ENCODE results near the gene R3HDML. TPM values are rescaled to one million over a fixed set of nuclear protein-coding genes. Genes with fewer than 3 reads are reported as not detected.

R3HDML gene
- total RNA-seq, 1 donor from 2014 or later = not detected

GRCh38 chr20:44301285-44301684 is 35.6 kb upstream of the R3HDML start:
- Histone ChIP-seq H3K9me3 (ENCODE audit: low read depth) (no peaks in the 10 kb centered on the region), H3K27me3 (no peaks in the 10 kb centered on the region), H3K27ac (no peak overlapping the region), H3K9ac (no peak overlapping the region), H3K4me2 (no peak overlapping the region), H3K79me2 (ENCODE audit: low read depth) (no peaks in the 10 kb centered on the region), H3K36me3 (no peaks in the 10 kb centered on the region), H4K20me1 (ENCODE audit: low read depth) (no peaks in the 10 kb centered on the region), H3F3A (ENCODE audit: low read depth) (no peaks in the 10 kb centered on the region), H2AFZ (replicated peaks) (no peak overlapping the region), H3K4me3 (no peak overlapping the region), H3K4me1 (no peaks in the 10 kb centered on the region)
- Mint-ChIP-seq H3K27me3 (ENCODE audit: insufficient read depth, low read depth) (peaks cover 6% of the 10 kb centered on the region), H3K27ac (no peak overlapping the region), H3K9me3 (no peaks in the 10 kb centered on the region), H3K4me3 (no peak overlapping the region), H3K36me3 (no peaks in the 10 kb centered on the region), H3K4me1 (no peaks in the 10 kb centered on the region)
- TF ChIP-seq EZH2phosphoT487 (IDR thresholded peaks at IDR 0.05) = no peak
- TF ChIP-seq, protein P1, sequence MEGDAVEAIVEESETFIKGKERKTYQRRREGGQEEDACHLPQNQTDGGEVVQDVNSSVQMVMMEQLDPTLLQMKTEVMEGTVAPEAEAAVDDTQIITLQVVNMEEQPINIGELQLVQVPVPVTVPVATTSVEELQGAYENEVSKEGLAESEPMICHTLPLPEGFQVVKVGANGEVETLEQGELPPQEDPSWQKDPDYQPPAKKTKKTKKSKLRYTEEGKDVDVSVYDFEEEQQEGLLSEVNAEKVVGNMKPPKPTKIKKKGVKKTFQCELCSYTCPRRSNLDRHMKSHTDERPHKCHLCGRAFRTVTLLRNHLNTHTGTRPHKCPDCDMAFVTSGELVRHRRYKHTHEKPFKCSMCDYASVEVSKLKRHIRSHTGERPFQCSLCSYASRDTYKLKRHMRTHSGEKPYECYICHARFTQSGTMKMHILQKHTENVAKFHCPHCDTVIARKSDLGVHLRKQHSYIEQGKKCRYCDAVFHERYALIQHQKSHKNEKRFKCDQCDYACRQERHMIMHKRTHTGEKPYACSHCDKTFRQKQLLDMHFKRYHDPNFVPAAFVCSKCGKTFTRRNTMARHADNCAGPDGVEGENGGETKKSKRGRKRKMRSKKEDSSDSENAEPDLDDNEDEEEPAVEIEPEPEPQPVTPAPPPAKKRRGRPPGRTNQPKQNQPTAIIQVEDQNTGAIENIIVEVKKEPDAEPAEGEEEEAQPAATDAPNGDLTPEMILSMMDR (IDR thresholded peaks at IDR 0.05) = no peak
- no peak for TF ChIP-seq EZH2 (IDR thresholded peaks at IDR 0.05)
- no peak for DNase-seq (ENCODE audit: low spot score)

DNA sequence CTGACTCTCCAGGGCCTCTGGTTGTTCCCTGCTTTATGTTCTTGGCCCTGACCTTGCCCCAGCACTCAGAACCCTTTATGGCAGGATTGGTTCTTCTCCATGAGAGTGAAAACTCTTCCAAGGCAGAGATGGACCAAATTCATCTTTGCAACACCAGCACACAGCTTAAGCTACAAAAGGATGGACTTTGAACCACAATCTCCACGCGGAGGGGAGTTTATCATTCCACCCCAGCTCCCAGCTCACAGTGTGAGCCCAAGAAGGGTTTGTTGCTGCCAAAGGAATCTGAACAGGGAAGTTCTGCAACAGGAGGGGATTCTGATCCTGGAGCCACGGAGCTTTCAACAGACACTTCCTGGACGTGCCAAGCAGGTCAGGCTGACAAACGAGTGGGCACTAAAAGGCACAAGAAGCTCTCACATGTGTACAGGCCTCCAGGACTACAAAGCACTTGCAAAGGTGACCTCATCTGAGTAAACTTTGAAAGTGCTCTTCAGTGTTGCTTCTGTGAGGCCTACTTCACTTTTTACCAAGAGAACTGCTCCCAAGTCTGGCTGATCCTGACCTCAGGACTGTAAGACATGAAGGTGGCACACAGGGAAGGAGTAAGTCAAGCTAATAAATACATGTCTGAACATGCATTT is 34.7 kb upstream of the R3HDML start:
- Histone ChIP-seq H3K4me3 (no peak overlapping the region), H3K9me3 (ENCODE audit: low read depth) (no peaks in the 10 kb centered on the region), H3K79me2 (ENCODE audit: low read depth) (no peaks in the 10 kb centered on the region), H2AFZ (replicated peaks) (no peak overlapping the region), H3K36me3 (no peaks in the 10 kb centered on the region), H3K4me1 (no peaks in the 10 kb centered on the region), H3K27me3 (no peaks in the 10 kb centered on the region), H3K27ac (no peak overlapping the region), H3K9ac (peak overlapping the region; percentile 42), H4K20me1 (ENCODE audit: low read depth) (no peaks in the 10 kb centered on the region), H3F3A (ENCODE audit: low read depth) (no peaks in the 10 kb centered on the region), H3K4me2 (no peak overlapping the region)
- peaks cover 6% of the 10 kb centered on the region for H3K27me3 Mint-ChIP-seq (ENCODE audit: insufficient read depth, low read depth)
- H3K4me1 Mint-ChIP-seq = no peaks in the 10 kb centered on the region
- no peak for DNase-seq (ENCODE audit: low spot score)
- no peaks in the 10 kb centered on the region for H3K36me3 Mint-ChIP-seq
- H3K9me3 Mint-ChIP-seq = no peaks in the 10 kb centered on the region
- no peak overlapping the region for H3K27ac Mint-ChIP-seq
- TF ChIP-seq EZH2 (IDR thresholded peaks at IDR 0.05) = no peak
- no peak for TF ChIP-seq EZH2phosphoT487 (IDR thresholded peaks at IDR 0.05)
- TF ChIP-seq, protein P1 (IDR thresholded peaks at IDR 0.05) = no peak
- H3K4me3 Mint-ChIP-seq = no peak overlapping the region

GRCh38 chr20:44302736-44303135 is 34.1 kb upstream of the R3HDML start:
- no peak overlapping the region for H3K27ac Mint-ChIP-seq
- Histone ChIP-seq H3K36me3 (no peaks in the 10 kb centered on the region), H3K4me3 (no peak overlapping the region), H4K20me1 (ENCODE audit: low read depth) (no peaks in the 10 kb centered on the region), H3K9me3 (ENCODE audit: low read depth) (no peaks in the 10 kb centered on the region), H2AFZ (replicated peaks) (no peak overlapping the region), H3K27ac (no peak overlapping the region), H3K4me2 (no peak overlapping the region), H3K27me3 (no peaks in the 10 kb centered on the region), H3F3A (ENCODE audit: low read depth) (no peaks in the 10 kb centered on the region), H3K79me2 (ENCODE audit: low read depth) (no peaks in the 10 kb centered on the region), H3K9ac (peak overlapping the region; percentile 42), H3K4me1 (no peaks in the 10 kb centered on the region)
- H3K4me1 Mint-ChIP-seq = no peaks in the 10 kb centered on the region
- no peak for DNase-seq (ENCODE audit: low spot score)
- H3K9me3 Mint-ChIP-seq = no peaks in the 10 kb centered on the region
- H3K27me3 Mint-ChIP-seq (ENCODE audit: insufficient read depth, low read depth) = peaks cover 6% of the 10 kb centered on the region
- TF ChIP-seq EZH2phosphoT487 (IDR thresholded peaks at IDR 0.05) = no peak
- TF ChIP-seq, protein P1 (IDR thresholded peaks at IDR 0.05) = no peak
- no peak for TF ChIP-seq EZH2 (IDR thresholded peaks at IDR 0.05)
- no peak overlapping the region for H3K4me3 Mint-ChIP-seq
- H3K36me3 Mint-ChIP-seq = no peaks in the 10 kb centered on the region

Data from neural progenitor cell (in vitro differentiated cells).